DMS153 treated with DMSO at 0.1 percent for 48 hours (cell line): Measurements from ENCODE around the gene CLPTM1.
A peak's percentile ranks its signal among the peaks of the same experiment; 100 is the strongest.

Experiments
- DNase-seq: peaks from one replicate; lab custom pipeline; 2025; ENCODE audit not compliant: unreplicated experiment; lab: John Stamatoyannopoulos, UW

Gene CLPTM1

DNA sequence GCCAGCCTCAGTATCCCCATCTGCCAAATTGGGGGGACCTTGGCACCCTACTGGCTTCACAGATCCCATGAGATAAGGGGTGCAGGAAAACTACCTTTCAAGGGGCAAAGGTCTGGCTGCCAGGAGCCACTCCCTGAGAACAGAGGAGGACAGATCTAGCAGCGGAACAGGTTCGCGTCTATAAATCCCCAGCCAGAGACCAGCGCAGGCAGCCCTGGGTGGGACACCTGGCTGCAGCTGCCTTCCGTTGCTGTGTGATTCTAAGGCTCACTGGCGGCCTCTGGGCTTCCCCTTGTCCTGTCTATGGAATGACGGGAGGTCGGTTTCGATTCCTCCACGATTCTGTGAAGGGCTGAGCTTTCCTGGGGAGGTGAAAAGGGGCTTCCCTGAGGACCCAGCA is 53.4 kb downstream of the CLPTM1 start:
- DNase-seq, result no peak

- DNase-seq, result no peak
Observed at GRCh38 chr19:45009625-45010255, 54.6 kb downstream of the CLPTM1 start.

- no peak for DNase-seq
Observed at GRCh38 chr19:45010306-45010705, 55.1 kb downstream of the CLPTM1 start.

- no peak for DNase-seq
Observed at GRCh38 chr19:45011959-45012358, 56.8 kb downstream of the CLPTM1 start.

GRCh38 chr19:45016388-45017314 is 61.5 kb downstream of the CLPTM1 start:
- DNase-seq, result peak; percentile 16

- DNase-seq, result no peak
Observed at GRCh38 chr19:45019187-45019586, 64.0 kb downstream of the CLPTM1 start.

DNA sequence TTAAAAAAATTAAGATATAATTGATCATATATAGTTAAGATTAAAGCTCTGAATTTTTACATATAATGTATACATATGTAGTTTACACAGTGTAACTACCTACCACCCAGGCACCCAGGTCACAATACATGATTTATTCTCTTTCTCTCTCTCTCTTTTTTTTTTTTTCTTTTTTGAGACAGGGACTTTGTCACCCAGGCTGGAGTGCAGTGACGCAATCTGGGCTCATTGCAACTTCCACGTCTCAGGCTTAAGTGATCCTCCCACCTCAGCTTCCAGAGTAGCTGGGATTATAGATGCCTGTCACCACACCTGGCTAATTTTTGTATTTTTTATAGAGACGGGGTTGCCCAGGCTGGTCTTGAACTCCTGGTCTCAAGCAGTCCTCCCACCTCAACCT is 64.9 kb downstream of the CLPTM1 start:
- DNase-seq, result no peak

DNA sequence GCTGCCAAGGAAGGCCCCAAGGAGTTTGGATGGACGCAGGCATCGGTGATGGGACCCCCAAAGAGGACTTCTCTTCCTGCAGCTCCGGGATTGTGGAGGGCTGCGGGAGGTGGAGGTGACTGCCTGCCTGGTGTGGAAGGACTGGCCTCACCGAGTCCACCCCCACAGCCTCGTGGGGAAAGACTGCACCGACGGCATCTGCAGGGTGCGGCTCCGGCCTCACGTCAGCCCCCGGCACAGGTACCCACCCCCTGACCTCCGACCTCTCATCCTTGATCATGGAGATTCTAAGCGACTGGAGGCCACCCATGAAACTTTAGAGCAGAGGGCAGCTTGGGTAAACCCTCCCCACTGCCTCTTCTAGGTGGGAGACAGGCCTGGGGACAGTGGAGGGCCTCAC is 66.8 kb downstream of the CLPTM1 start:
- DNase-seq, result no peak

GRCh38 chr19:45023048-45023447 is 67.9 kb downstream of the CLPTM1 start:
- DNase-seq, result no peak

DNA sequence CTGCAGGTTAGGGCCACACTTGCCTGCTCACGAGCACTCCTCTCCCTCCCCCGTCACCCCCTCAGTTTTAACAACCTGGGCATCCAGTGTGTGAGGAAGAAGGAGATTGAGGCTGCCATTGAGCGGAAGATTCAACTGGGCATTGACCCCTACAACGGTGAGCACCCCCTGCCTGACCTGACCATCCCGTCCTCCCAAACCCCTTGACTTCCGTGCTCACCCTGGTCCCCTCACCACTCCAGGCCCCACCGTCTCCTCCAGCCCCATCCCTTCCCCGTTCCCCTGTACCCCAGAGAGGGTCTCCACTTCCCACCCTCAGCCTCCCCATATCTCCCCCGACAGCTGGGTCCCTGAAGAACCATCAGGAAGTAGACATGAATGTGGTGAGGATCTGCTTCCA is 70.1 kb downstream of the CLPTM1 start:
- DNase-seq, result no peak

DNA sequence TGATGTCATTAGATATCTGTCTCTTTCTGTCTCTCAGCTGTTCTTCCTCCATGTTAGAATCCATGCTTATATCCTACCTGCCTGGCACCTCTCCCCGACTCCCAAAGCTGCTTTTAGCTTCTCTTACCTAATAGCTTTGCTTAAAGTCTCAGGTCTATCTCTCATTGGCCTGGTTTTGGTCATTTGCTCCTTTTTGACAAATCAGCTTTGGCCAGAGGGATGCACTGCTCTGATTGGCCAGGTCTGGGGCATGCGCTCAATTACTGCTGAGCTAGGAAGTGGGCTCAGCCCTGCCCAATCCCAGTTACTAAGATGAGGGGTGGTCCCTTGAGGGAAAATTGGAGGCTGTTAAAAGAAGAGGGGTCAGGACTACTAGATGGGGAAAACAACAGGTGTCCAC is 72.2 kb downstream of the CLPTM1 start:
- DNase-seq, result no peak

DNA sequence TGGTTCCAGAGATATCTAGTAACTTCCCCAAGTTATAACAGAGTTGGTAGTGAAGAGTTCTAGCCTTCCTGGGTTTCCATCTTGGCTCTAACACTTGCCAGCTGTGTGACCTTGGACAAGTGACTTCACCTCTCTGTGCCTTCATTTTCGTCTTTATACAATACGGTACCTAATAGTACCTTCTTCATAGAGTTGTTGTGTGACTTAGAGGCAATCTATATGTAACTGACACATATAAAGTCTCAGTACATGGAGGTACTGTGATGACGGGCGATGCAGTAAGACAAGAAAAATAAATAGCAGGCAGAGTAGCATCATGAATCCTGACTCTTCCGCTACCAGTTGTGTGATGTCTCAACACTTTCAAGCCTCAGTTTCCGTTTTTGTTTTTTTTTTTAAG is 75.6 kb downstream of the CLPTM1 start:
- DNase-seq, result no peak

GRCh38 chr19:45032421-45032820 is 77.2 kb downstream of the CLPTM1 start:
- DNase-seq, result no peak

- DNase-seq, result no peak
Observed at GRCh38 chr19:45035755-45036154, 80.6 kb downstream of the CLPTM1 start.

GRCh38 chr19:45037393-45038169 is 82.4 kb downstream of the CLPTM1 start:
- no peak for DNase-seq

DNA sequence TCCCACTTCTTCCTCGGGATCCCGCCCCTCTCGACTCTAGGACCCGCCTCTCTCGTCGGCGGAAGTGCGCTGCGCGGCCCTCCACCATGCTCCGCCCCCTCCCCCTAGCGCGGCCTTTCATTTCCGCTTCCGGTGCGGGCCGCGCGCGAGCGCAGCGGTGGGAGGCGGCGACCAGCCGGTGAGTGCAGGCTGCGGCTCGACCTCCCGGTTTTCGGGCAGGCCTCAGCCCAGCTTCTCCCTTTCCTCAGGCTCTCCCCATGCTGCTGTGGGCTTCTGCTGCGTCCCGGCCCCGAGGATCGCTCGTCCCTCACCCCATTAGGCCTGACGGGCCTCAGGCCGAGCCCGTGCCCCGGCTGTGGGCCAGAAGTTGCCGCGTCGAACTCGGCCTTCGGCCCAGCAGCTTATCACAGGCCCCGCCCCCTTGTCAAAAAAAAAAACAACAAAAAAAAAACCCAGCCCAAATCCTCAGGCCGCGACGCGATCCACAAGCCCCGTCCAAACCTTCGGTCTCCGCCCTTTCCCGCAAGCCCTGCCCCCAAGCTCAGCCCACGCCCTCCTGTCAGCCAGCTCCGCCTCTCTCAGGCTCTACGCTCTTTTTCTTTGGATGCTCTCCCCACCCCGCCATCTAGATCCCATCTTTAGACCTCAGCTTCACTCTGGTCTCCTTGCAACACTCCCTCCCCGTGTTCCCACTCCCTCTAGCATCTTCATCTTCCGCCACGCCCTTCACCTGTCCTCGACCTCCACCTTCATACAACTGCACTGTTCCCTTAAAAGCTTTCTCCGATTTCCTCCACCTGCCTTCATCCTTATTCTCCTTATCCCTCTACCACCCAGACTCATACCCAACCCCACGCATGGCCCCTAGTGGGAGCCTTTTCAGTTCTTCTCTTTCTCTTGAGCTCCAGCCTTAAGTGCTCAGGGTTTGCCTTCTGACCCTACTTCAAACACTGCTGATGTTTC is 84.0 kb downstream of the CLPTM1 start, which contains the start of gene CLASRP:
TSS of gene CLASRP (plus strand) at position 115 of the 963 bp plus-strand sequence. CDS start 1,168 bp downstream, outside the sequence.
- DNase-seq, result peak; percentile 83

- DNase-seq, result no peak
Observed at GRCh38 chr19:45040059-45040771, 85.0 kb downstream of the CLPTM1 start.

- no peak for DNase-seq
Observed at GRCh38 chr19:45041125-45041524, 85.9 kb downstream of the CLPTM1 start.
